HG03103 (cell line): ENCODE data around the gene CTNND2.

ENCODE experiments used
- ATAC-seq: cut with Tn5 transposase; IDR thresholded peaks from one replicate; pipeline ENCODE4 v1.9.1; 2021; ENCODE audit warnings: low read depth; ENCODE audit not compliant: unreplicated experiment

The CTNND2 gene

DNA sequence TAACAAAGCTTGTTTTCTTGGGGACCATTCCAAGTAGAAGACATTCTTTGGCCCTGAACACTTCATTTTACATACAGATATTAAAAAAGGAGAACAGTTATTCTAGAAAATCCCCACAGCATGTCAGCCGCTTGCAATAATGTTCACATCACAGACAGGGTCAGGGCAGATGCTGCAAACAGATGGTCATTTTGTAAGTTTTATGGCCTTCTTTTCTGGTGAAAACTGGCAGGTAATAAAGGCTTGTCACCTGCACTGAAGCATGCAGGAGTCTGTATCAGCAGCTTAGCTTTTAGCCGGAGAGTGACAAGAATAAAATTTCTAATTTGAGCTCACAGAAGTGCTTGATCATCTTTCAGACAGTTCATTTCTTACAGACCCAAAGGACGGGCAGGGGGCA lies 922.3 kb downstream of the CTNND2 start:
- no peak for ATAC-seq

DNA sequence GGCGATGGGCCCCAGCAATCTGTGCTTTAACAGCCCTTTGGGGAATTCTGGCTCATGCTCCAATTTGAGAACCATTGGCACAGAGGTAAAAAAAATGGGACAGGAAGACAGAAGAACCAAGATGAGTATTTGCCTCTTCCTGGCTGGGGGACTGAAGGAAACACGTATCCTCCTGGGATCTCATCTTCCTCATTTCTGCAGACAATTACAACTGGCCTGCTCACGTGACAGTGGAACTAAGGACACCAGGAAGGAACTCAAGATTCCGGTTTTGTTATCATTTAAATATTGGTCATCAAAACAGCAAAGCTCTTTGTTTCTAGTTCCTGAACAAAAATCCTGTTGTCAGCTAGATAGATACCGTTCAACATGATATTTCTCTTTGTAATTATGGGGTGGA lies 927.2 kb downstream of the CTNND2 start:
- no peak for ATAC-seq

DNA sequence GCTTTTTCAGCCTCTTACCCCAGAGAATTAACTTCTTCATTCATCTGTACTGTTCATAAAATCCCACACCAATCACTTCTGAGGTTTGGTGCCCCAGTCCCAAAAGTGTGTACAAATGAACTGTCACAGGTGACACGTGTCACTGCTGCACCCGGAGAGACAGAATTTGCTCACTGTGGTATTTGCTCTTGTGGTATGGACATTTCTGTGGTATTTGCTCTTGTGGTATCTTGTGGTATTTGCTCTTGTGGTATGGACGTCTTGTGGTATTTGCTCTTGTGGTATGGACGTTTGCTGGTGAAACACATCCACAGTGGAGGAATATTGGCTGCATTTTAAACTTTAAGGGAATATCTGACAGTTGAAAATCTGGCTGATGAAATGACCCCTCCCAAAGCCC lies 928.3 kb downstream of the CTNND2 start:
- no peak for ATAC-seq

DNA sequence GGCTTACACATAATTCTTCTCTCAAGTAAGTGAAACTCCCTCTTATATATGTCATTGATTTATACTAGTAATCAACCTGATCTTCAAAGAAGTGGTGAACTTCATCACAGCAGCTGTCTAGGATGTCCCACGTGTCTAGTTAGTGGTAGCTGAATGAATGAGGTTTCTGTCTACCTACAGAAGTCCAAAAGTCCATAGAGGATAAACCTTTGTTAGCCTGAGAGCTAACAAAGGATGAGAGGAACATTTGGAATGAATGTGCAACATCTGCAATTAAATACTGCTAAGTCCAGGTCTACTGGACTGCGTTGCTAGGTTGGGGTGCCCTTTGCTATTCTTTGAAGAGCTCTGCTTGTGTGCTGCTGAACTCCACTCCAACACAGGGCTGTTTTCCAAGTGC lies 929.4 kb downstream of the CTNND2 start:
- no peak for ATAC-seq

DNA sequence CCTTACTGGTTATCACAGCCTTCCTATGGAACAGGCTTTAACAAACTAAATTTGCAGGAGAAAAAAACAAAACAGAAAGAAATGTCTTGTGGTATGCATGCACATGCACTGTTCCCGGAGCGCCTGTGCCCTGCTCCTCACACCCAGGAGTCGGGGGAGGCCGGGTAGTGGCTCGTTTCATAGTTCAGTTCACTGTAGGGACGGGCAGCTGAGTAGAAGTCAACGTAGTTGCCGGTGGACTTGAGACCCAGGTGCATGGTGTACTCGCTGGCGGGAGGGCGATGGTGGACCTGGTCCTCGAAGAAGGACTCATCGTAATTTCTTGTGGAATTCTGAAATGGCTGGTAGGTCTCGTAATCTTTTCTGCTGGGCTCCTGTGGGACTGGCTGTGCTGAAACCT lies 930.9 kb downstream of the CTNND2 start:
- no peak for ATAC-seq

DNA sequence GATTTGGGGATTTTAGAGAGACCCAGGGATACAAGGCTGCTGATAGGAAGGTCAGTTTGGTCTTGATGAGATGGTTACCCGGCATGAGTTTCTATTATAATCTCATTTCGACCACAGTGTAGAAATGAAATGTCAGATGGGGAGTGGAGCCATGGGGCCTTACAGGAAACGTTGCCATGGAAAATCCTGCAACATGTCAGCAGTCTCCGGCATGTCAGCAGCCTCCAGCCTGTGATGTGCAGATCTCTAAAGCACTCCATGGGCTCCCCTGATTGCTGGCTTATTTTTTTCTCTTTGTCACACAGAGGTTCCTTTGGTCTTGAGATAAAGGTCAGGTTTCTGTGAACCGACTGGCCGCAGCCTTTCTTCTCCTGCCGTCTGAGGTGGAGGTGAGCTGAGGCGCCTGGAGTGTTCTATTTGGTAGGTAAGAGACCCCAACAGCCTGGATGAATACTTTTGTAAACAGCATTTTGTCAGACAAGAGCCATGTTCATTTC lies 934.5 kb downstream of the CTNND2 start:
- ATAC-seq: no peak

DNA sequence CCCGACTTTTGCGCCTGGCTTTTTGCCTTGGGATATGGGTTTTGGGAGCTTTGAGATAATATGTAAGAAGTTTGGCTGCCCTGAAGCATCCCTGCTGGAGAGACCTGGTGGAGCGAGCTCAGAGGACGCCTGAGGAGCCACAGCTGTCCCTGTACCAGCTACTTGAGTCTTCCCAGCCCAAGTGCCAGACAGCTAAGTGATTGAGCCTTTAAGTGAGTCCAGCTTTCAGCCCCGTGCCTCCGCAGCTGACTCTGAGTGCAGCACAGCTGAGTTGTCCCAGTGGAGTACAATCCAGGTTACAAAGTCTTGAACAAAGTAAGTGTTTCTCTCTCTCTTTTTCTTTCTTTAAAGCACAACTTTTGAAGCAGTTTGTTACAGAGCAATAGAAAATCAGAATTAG lies 939.4 kb downstream of the CTNND2 start:
- no peak for ATAC-seq

DNA sequence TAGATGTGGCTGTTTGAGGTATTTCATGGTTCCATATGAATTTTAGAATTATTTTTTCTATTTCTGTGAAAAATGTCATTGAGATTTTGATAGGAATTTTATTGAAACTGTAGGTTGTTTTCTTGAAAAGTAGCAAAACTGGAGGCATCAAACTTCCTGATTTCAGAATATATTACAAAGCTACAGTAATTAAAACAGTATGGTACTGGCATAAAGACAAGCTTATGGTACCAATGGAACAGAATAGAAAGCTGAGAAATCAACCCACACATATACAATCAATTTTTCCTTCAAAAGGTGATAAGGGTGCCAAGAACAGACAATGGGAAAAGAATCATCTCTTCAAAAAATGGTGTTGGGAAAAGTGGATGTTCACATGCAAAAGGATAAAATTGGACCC lies 945.5 kb downstream of the CTNND2 start:
- no peak for ATAC-seq

DNA sequence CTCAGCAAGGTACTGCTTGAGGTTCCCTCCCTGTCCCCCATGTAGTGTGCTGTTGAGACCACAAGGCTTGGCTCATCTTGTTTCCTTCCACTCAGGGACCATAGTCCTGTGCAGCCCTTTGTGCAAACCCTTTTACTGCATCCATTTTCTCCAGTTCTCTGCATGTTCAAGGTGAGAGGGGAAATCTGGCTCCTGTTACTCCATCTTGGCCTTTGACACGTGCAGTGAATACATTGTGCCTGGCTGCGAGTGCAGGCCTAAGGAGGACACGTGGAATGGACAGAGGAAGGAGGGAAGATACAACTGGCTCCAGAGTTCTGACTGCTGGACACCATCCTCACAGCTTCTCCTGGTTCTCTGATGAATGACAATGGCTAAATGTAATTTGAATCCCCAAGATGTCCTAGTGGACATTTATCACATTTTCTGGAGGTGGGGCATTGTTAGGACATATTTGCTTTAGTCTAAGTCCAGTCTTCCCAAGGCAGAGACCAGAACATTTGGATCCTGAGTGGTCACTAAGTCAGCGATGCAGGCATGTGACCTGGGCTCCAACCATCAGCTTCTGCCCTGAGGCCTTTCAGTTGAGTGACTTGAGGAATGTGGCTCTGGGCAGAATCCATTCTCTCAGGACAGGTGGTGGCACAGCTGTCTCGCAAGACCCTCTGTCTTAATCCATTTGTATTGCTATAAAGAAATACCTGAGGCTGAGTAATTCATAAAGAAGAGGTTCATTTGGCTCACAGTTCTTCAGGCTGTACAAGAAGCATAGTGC lies 954.2 kb downstream of the CTNND2 start:
- ATAC-seq: no peak

DNA sequence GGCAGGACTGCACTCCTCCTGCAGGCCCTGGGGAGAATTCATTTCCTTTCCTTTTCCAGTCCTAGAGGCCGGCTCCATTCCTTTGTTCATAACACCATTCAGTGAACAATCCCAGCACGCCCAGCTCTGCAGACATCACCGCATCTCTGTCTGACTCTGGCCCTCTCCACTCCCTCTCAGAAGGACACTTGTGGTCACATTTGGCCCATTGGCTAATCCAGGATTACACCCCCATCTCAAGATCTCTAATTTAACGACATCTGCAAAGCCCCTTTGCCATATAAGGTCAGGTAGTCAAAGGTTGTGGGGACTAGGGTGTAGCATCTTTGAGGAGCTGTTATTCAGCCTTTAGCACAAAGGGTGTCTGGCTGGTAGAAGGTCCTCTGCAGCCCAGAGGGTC lies 958.2 kb downstream of the CTNND2 start:
- no peak for ATAC-seq

DNA sequence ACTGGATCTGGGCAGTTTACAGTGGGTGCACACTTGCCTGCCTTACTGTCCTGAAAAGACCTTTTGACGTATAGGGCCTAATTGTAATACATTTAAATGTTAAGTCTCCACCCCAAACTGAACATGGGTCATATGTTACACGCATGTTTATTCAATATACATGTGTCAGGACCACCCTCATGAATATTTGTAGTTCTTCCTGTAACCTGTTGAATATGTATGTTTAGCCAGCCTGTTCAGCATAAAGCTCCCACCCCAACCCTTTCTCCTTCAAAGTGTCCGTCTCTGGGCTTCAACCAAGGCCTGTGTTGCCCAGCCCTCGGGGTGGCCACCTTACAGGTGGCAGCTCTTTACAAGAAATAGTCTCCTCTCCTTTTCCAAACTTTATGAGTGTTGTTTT lies 962.3 kb downstream of the CTNND2 start:
- ATAC-seq: no peak

DNA sequence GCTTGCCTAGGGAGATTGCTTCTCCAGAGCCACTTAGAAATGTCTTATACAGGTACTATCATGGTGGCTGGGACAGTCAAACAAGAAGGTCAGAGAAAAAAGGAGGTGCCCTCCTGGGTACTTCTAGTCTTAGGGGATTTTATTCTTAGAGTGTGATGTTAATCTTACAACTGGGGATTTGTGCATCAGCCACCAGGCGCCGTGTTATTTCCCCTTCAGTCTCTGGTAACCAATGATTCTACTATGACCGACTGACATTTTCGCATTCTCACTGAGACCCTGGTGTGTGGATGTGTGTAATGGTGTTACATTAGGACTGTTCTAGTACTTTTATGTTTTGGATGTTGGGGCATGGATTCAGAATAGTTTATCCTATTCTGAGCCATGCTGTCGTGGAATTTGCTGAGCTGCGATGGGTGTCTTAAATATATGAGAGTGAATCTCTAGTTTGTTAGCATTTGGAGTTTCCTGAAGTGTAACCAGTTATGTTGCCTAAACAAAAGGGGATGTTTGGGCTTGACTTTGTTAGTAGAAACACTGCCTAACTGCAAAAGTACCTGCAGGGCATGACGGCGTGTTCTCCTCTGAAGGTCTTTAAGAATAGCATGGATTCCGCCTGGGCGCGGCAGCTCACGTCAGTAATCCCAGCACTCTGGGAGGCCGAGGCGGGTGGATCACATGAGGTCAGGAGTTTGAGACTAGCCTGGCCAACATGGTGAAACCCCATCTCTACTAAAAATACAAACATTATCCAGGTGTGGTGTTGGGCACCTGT lies 968.0 kb downstream of the CTNND2 start:
- ATAC-seq: no peak

DNA sequence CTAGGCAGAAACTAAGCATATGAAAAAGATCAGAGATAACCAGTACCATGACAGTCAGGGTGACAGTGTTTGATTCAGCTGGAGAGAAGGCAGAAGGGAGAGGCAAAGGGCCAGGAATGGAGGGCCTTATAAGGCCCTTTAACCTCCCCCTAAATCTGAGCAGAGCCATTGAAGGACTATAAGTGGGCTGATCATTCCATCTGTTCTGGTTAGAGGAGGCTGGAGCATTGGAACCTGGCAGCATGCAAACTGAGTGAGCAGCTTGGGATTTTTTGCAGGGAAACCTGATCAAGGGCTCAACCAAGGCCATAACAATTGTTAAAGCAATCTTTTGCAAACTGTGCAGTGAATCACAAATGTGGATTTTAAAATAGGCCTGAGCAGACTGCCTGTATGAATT lies 968.7 kb downstream of the CTNND2 start:
- ATAC-seq: no peak

DNA sequence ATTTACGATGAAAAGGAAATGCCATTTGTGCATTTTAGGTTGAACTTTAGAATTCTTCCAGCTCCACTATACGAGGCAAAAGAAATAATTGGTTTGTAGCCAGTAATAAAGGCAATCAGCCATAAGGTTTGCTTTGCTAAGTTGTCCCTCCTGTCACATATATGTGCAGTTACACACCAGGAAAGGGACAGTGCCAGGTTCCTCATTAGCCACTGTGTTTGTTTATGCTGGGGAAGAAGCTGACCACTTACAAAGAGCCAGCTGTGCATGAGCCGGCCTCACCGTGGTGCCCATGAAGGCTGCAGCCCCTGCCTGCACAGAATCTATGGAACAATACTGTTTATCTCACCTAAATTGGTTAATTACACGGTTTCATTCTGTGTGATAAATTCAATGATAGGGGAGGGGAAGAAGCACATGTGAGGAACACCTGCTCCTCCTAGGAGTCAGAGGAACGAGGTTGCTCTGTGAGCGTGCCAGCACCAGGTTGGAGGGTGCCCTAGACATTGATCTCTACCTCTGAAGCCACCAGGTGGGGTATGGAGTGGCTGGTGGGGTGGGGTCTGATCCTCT lies 969.4 kb downstream of the CTNND2 start:
- no peak for ATAC-seq

DNA sequence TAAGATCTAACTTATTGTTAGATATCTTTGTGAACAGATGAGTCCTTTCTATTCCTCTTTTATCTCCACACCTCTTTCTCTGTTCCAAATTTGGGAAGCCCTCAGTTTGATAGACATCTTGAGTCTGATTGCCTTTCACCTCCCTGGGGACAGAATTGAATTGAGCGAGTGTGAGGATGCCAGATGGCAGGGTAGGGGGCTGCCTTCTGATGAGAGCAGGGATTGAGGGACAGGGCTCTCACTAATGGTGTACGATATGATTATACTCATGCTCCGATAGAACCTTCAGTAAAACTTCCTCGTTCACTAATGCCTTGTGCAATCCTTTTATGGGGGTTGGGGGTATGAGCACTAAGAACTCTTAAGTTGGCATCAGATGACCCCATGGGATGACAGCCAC lies 971.1 kb downstream of the CTNND2 start:
- no peak for ATAC-seq

DNA sequence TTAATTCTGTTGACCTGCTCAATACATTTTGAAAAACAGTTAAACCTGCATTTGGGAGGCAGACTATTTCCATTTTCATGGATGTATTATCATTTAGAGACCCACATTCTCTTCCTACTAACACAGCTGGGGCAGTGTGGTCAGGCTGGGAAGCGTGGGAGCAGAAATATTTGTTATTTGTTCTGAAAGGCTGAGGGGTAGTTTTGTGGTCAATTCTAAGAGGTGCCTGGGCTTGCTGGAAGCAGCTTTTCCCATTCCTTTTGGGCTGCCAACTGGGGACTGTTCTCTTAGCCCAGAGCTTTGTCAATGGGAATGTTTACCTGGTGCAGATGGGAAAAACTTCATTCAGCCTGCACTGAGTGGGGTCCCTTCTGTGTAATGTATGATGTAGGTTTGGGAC lies 971.8 kb downstream of the CTNND2 start:
- ATAC-seq: no peak

DNA sequence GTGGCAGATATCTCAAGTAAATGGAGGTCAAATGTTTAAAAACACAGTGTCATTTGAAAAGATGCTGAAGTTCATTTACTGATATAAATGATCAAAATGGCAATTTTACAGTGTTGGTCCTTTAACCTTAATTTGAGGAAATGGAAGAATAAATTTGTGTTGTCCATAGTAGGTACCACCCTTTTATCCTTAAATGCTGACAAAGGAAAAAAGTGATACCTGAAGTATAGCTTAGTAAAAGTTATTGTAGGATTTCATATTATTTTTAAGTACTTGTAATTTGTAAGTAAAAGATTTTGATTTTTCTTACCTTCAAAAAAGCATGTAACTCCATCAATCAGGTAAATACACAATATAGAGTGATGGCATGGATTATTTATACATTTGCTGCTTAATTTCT lies 976.6 kb downstream of the CTNND2 start:
- no peak for ATAC-seq

DNA sequence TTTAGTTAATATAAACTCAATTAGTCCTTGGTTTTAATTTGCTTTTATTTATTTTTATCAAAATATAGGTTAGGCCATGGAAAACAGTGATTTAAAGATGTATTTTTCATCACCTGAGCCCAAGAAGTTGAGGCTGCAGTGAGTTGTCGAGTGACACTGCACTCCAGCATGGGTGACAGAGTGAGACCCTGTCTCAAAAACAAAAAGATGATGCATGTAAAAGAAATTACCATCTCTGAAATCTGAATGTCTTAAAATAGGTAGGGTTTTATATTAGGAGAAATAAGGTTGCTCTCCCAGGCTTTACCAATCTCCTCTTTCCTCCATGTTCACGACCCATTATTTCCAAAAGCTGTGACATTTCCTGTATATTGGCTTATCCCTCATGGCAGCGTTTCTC lies 980.9 kb downstream of the CTNND2 start:
- ATAC-seq: no peak
